ENCODE data around the gene STK33. TPM values are rescaled to one million over a fixed set of nuclear protein-coding genes. Genes with fewer than 3 reads are reported as not detected.

Gene STK33
- polyA plus RNA-seq, 1 of the 3 experiments (the other 2 are of a cell fraction): 12.3 TPM

DNA sequence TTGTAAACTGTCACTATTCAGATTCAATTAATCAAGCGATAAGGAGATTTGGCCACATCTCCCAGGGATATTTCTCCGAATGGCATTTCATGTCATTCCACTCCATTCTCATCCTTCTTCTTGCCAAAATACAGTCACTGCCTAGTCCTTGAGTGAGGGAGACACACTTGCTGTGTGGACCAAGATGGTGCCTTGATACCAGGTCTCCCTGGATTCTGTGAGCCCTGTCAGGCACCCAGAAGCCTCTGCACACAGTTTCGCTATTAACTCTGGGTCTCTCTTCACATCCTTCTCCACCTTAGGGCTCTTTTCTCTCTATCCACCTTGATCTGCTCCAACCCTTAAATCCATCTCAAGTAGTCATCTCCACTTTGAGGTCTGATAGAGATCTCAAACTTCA lies 210.4 kb downstream of the STK33 start:
- WGBS (ENCODE audit: low lambda C conversion rate): 97% methylated on average over 3 of the region's 3 CpGs
- H4K20me1 ChIP-seq (ENCODE audit: insufficient read depth): no peaks in the 10 kb centered on the region

DNA sequence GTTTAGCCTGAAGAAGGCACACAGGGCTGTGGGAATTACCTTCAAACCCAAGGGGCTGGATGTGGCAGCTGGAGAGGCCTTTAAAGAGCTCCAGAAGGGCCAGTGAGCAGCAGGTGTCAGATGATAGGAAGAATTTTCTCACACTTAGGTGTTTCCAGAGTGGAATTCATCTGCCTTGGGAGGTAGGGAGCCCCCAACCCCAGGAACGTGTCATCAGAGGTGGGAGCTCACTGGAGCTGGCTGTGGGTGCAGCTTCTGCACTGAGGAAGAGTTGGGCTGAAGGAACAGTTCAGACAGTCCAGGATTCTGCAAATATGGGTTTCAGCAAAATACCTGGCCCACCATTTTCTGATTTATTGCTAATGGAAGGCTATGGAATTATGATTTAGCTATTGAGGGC lies 210.8 kb downstream of the STK33 start:
- Histone ChIP-seq H3K27ac (ENCODE audit: low read depth in 2 of 2, low read length in 1 of 2) (no peak overlapping the region), H3K36me3 (replicated peaks in 1 of 2; ENCODE audit: control insufficient read depth in 1 of 2, insufficient read depth in 2 of 2, low read length in 1 of 2) (no peaks in the 10 kb centered on the region), H3K9ac (no peak overlapping the region), H3K9me3 (no peaks in the 10 kb centered on the region), H3K79me2 (ENCODE audit: insufficient read depth) (no peaks in the 10 kb centered on the region), H3K4me2 (no peak overlapping the region), H2AFZ (ENCODE audit: low read depth) (no peak overlapping the region), H4K20me1 (ENCODE audit: insufficient read depth) (no peaks in the 10 kb centered on the region), H3K4me3 (ENCODE audit: low read depth in 2 of 2, low read length in 1 of 2) (no peak overlapping the region), H3K4me1 (ENCODE audit: control insufficient read depth in 1 of 2, insufficient read depth in 2 of 2, low read depth in 1 of 2, low read length in 1 of 2) (peaks cover 0 to 8% of the 10 kb centered on the region in 2 experiments; a peak in 1 of 4 replicates), H3K9me2 (no peaks in the 10 kb centered on the region), H3K27me3 (ENCODE audit: insufficient read depth) (no peaks in the 10 kb centered on the region), H3F3A (replicated peaks; ENCODE audit: insufficient read depth) (no peaks in the 10 kb centered on the region)
- ChIA-PET CTCF (interaction anchor here (1.2 kb wide), 1 partner anchor 54 kb away, joined by 3 read pairs; no protein-coding TSS in a partner anchor), POLR2A (no interaction called here)
- no peak for DNase-seq
- 60% methylated on average over 1 of the region's 1 CpG for WGBS (ENCODE audit: low lambda C conversion rate)
- TF ChIP-seq NRF1 (IDR thresholded peaks at IDR 0.05; ENCODE audit: low read depth, low read length): no peak
- TF ChIP-seq CTCF (IDR thresholded peaks at IDR 0.05): no peak
- no peak for TF ChIP-seq MXI1 (IDR thresholded peaks at IDR 0.05; ENCODE audit: low read depth, low read length)
- no peak for TF ChIP-seq TAF1 (IDR thresholded peaks at IDR 0.05; ENCODE audit: borderline replicate concordance, low read depth, low read length)
- TF ChIP-seq JUND (IDR thresholded peaks at IDR 0.05): no peak
- TF ChIP-seq, protein P1, sequence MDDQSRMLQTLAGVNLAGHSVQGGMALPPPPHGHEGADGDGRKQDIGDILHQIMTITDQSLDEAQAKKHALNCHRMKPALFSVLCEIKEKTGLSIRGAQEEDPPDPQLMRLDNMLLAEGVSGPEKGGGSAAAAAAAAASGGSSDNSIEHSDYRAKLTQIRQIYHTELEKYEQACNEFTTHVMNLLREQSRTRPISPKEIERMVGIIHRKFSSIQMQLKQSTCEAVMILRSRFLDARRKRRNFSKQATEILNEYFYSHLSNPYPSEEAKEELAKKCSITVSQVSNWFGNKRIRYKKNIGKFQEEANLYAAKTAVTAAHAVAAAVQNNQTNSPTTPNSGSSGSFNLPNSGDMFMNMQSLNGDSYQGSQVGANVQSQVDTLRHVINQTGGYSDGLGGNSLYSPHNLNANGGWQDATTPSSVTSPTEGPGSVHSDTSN (IDR thresholded peaks at IDR 0.05): no peak
- no peak for TF ChIP-seq GATA2 (CRISPR knock-in tag; IDR thresholded peaks at IDR 0.05)
- TF ChIP-seq, protein P2, sequence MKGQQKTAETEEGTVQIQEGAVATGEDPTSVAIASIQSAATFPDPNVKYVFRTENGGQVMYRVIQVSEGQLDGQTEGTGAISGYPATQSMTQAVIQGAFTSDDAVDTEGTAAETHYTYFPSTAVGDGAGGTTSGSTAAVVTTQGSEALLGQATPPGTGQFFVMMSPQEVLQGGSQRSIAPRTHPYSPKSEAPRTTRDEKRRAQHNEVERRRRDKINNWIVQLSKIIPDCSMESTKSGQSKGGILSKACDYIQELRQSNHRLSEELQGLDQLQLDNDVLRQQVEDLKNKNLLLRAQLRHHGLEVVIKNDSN (IDR thresholded peaks at IDR 0.05; ENCODE audit: borderline replicate concordance, low read depth): no peak
- no peak for TF ChIP-seq MAX (IDR thresholded peaks at IDR 0.05; ENCODE audit: low read depth)
- TF ChIP-seq RAD21 (IDR thresholded peaks at IDR 0.05; ENCODE audit: low read length): no peak
- TF ChIP-seq TCF12 (IDR thresholded peaks at IDR 0.05): no peak

More for the DNA sequence above, 210.4 kb downstream of the STK33 start:
- TF ChIP-seq SIN3A (IDR thresholded peaks at IDR 0.05; ENCODE audit: borderline replicate concordance, low read depth, low read length): no peak
- TF ChIP-seq EP300 (IDR thresholded peaks at IDR 0.05; ENCODE audit: borderline replicate concordance in 1 of 2, low read depth in 1 of 2, low read length in 1 of 2): no peak
- no peak for TF ChIP-seq EZH2phosphoT487 (IDR thresholded peaks at IDR 0.05; ENCODE audit: borderline replicate concordance, low read depth)
- no peak for TF ChIP-seq TCF12 (IDR thresholded peaks at IDR 0.05)
- no peak for TF ChIP-seq USF2 (IDR thresholded peaks at IDR 0.05; ENCODE audit: borderline replicate concordance, low read depth, low read length)
- no peak for TF ChIP-seq FOXJ3 (CRISPR knock-in tag; IDR thresholded peaks at IDR 0.05)
- ChIA-PET POLR2A (no interaction called here), CTCF (interaction anchor here (1.2 kb wide), 1 partner anchor 54 kb away, joined by 3 read pairs; no protein-coding TSS in a partner anchor)
- no peak overlapping the region for H3K27ac ChIP-seq (ENCODE audit: low read depth in 2 of 2, low read length in 1 of 2)
- H3F3A ChIP-seq (replicated peaks; ENCODE audit: insufficient read depth): no peaks in the 10 kb centered on the region
- no peak for DNase-seq
- peaks cover 0 to 8% of the 10 kb centered on the region in 2 experiments; a peak in 1 of 4 replicates for H3K4me1 ChIP-seq (ENCODE audit: control insufficient read depth in 1 of 2, insufficient read depth in 2 of 2, low read depth in 1 of 2, low read length in 1 of 2)
- no peaks in the 10 kb centered on the region for H3K27me3 ChIP-seq (ENCODE audit: insufficient read depth)
- no peak overlapping the region for H3K4me3 ChIP-seq (ENCODE audit: low read depth in 2 of 2, low read length in 1 of 2)
- H3K9me2 ChIP-seq: no peaks in the 10 kb centered on the region
- no peaks in the 10 kb centered on the region for H3K36me3 ChIP-seq (replicated peaks in 1 of 2; ENCODE audit: control insufficient read depth in 1 of 2, insufficient read depth in 2 of 2, low read length in 1 of 2)
- H3K9ac ChIP-seq: no peak overlapping the region
- no peaks in the 10 kb centered on the region for H3K9me3 ChIP-seq
- H3K79me2 ChIP-seq (ENCODE audit: insufficient read depth): no peaks in the 10 kb centered on the region
- H3K4me2 ChIP-seq: no peak overlapping the region
- no peak overlapping the region for H2AFZ ChIP-seq (ENCODE audit: low read depth)
